Measurements from ENCODE around the gene LCP1. TPM values are rescaled to one million over a fixed set of nuclear protein-coding genes. Genes with fewer than 3 reads are reported as not detected.

Gene LCP1
- total RNA-seq, 2 donors from 2014 or later = 8.6 to 31.7 TPM

DNA sequence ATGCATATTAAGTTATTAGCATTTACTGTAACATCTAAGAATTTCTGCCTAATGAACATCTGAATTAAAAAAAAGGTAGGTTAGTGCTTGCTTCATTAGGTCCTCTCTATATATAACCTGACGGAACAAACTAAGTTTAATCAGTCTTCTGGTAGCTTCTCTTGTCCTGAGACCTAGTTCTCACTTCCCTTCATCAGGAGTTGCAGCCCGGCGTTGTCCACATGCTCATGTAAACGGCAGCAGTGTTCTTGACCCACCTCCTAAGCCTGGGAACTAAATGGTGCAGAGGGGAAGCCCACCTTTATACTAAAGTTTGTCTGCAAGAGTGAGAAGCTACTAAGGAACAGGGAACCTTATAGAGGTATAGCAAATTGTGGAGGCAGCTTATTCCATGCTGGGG lies 45.3 kb downstream of the LCP1 start:
- Histone ChIP-seq H3K27me3 (no peaks in the 10 kb centered on the region), H3K4me1 (no peaks in the 10 kb centered on the region), H3K27ac (no peak overlapping the region), H3K9me3 (no peaks in the 10 kb centered on the region), H3K4me3 (no peak overlapping the region), H3K36me3 (no peaks in the 10 kb centered on the region)
- no peak for DNase-seq (ENCODE audit: low spot score)
- TF ChIP-seq, protein P1, sequence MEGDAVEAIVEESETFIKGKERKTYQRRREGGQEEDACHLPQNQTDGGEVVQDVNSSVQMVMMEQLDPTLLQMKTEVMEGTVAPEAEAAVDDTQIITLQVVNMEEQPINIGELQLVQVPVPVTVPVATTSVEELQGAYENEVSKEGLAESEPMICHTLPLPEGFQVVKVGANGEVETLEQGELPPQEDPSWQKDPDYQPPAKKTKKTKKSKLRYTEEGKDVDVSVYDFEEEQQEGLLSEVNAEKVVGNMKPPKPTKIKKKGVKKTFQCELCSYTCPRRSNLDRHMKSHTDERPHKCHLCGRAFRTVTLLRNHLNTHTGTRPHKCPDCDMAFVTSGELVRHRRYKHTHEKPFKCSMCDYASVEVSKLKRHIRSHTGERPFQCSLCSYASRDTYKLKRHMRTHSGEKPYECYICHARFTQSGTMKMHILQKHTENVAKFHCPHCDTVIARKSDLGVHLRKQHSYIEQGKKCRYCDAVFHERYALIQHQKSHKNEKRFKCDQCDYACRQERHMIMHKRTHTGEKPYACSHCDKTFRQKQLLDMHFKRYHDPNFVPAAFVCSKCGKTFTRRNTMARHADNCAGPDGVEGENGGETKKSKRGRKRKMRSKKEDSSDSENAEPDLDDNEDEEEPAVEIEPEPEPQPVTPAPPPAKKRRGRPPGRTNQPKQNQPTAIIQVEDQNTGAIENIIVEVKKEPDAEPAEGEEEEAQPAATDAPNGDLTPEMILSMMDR (IDR thresholded peaks at IDR 0.05) = no peak

- Histone ChIP-seq H3K4me1 (no peaks in the 10 kb centered on the region), H3K27me3 (no peaks in the 10 kb centered on the region), H3K36me3 (no peaks in the 10 kb centered on the region), H3K27ac (no peak overlapping the region), H3K4me3 (no peak overlapping the region), H3K9me3 (no peaks in the 10 kb centered on the region)
- no peak for DNase-seq (ENCODE audit: low spot score)
- TF ChIP-seq, protein P1 (IDR thresholded peaks at IDR 0.05) = no peak
Measured at GRCh38 chr13:46134961-46135522, 46.9 kb downstream of the LCP1 start.

DNA sequence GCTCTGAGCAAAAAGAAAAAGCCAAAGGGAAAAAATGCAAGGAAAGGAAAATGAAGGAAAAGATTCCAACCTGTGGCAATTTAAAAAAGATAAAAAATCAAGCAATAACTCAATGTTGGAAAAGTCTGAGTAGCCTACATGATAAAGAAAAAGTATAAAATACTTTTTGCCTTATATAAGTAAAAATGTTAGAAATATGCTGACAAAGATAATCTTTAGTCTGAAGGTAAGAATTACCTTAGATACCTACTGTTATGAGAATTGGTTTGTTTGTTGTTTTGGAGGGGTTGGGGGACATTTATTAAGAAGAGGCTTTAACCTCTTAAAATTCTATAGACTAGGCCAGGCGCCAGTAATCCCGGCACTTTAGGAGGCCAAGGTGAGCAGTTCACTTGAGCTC lies 47.5 kb downstream of the LCP1 start:
- H3K27ac ChIP-seq = no peak overlapping the region
- H3K4me3 ChIP-seq = no peak overlapping the region
- no peaks in the 10 kb centered on the region for H3K27me3 ChIP-seq
- DNase-seq (ENCODE audit: low spot score) = no peak
- no peaks in the 10 kb centered on the region for H3K36me3 ChIP-seq
- no peaks in the 10 kb centered on the region for H3K9me3 ChIP-seq
- no peaks in the 10 kb centered on the region for H3K4me1 ChIP-seq
- TF ChIP-seq, protein P1 (IDR thresholded peaks at IDR 0.05) = no peak

GRCh38 chr13:46132109-46132508 lies 49.9 kb downstream of the LCP1 start:
- TF ChIP-seq, protein P1 (IDR thresholded peaks at IDR 0.05) = no peak
- Histone ChIP-seq H3K4me1 (no peaks in the 10 kb centered on the region), H3K27me3 (no peaks in the 10 kb centered on the region), H3K9me3 (no peaks in the 10 kb centered on the region), H3K36me3 (no peaks in the 10 kb centered on the region), H3K27ac (no peak overlapping the region), H3K4me3 (no peak overlapping the region)
- DNase-seq (ENCODE audit: low spot score) = no peak

GRCh38 chr13:46131705-46132104 lies 50.3 kb downstream of the LCP1 start:
- Histone ChIP-seq H3K27me3 (no peaks in the 10 kb centered on the region), H3K27ac (no peak overlapping the region), H3K36me3 (no peaks in the 10 kb centered on the region), H3K4me3 (no peak overlapping the region), H3K9me3 (no peaks in the 10 kb centered on the region), H3K4me1 (no peaks in the 10 kb centered on the region)
- no peak for DNase-seq (ENCODE audit: low spot score)
- TF ChIP-seq, protein P1 (IDR thresholded peaks at IDR 0.05) = no peak

GRCh38 chr13:46129955-46130618 lies 51.9 kb downstream of the LCP1 start:
- H3K27me3 ChIP-seq = no peaks in the 10 kb centered on the region
- TF ChIP-seq, protein P1 (IDR thresholded peaks at IDR 0.05) = no peak

More at GRCh38 chr13:46129955-46130618, 51.9 kb downstream of the LCP1 start:
- H3K36me3 ChIP-seq = no peaks in the 10 kb centered on the region
- H3K27ac ChIP-seq = no peak overlapping the region
- no peak for DNase-seq (ENCODE audit: low spot score)
- no peaks in the 10 kb centered on the region for H3K9me3 ChIP-seq
- H3K4me3 ChIP-seq = no peak overlapping the region
- no peaks in the 10 kb centered on the region for H3K4me1 ChIP-seq
